Lower leg skin (tissue), 3 donors: Measurements from ENCODE around the gene PMEPA1.

Experiments
- CTCF ChIP-seq, 3 donors: fragments of 450-650 bp; IDR thresholded peaks; one replicate each; pipeline ENCODE4 v1.5.1; 2016; ENCODE audit warnings: antibody characterized with exemption in 3 of 3, mild to moderate bottlenecking in 3 of 3, moderate library complexity in 2 of 3
- POLR2A ChIP-seq, 2 donors: fragments of 450-650 bp; IDR thresholded peaks; one replicate each; pipeline ENCODE4 v1.6.1; 2016 to 2017; ENCODE audit warnings: antibody characterized with exemption in 2 of 2, mild to moderate bottlenecking in 1 of 2, moderate library complexity in 1 of 2

GRCh38 chr20:57675773-57676172 lies 34.0 kb downstream of the PMEPA1 start:
- no peak for TF ChIP-seq CTCF (IDR thresholded peaks at IDR 0.05)
- TF ChIP-seq POLR2A (IDR thresholded peaks at IDR 0.05) = no peak
